ENCODE results near the gene TIMELESS.

TIMELESS gene

GRCh38 chr12:56431850-56432249 is 17.4 kb downstream of the TIMELESS start:
- H3F3A ChIP-seq (ENCODE audit: insufficient read depth, low read length) = no peaks in the 10 kb centered on the region

GRCh38 chr12:56431288-56431687 is 17.9 kb downstream of the TIMELESS start:
- Histone ChIP-seq H3K36me3 (replicated peaks; ENCODE audit: insufficient read depth, low read length) (no peaks in the 10 kb centered on the region; the same call in 1 of the 2 replicates), H3K9ac (ENCODE audit: low read length) (no peak overlapping the region), H2AFZ (ENCODE audit: low read length) (no peak overlapping the region), H3K4me3 (ENCODE audit: low read length) (no peak overlapping the region), H3K27me3 (replicated peaks; ENCODE audit: insufficient read depth, low read length) (no peaks in the 10 kb centered on the region), H3K9me2 (replicated peaks; ENCODE audit: insufficient read depth, low read length) (no peaks in the 10 kb centered on the region), H4K20me1 (ENCODE audit: insufficient read depth, low read length) (no peaks in the 10 kb centered on the region), H3K79me2 (ENCODE audit: low read length) (peaks cover 16% of the 10 kb centered on the region), H3K9me3 (replicated peaks; ENCODE audit: insufficient read depth, low read length) (no peaks in the 10 kb centered on the region), H3K27ac (ENCODE audit: low read length) (no peak overlapping the region), H3F3A (ENCODE audit: insufficient read depth, low read length) (no peaks in the 10 kb centered on the region), H3K4me1 (ENCODE audit: low read length) (no peaks in the 10 kb centered on the region), H3K4me2 (ENCODE audit: low read depth, low read length) (no peak overlapping the region)
- no peak for DNase-seq
- TF ChIP-seq EZH2phosphoT487 (IDR thresholded peaks at IDR 0.05; ENCODE audit: low read length) (no peak), EZH2 (optimal IDR thresholded peaks at IDR 0.05; ENCODE audit: low read depth, low read length) (no peak), CTCF (IDR thresholded peaks at IDR 0.05; ENCODE audit: low read length) (no peak)

More at GRCh38 chr12:56431850-56432249, 17.4 kb downstream of the TIMELESS start:
- Histone ChIP-seq H2AFZ (ENCODE audit: low read length) (no peak overlapping the region), H3K4me1 (ENCODE audit: low read length) (no peaks in the 10 kb centered on the region), H4K20me1 (ENCODE audit: insufficient read depth, low read length) (no peaks in the 10 kb centered on the region), H3K4me2 (ENCODE audit: low read depth, low read length) (no peak overlapping the region), H3K9me2 (replicated peaks; ENCODE audit: insufficient read depth, low read length) (no peaks in the 10 kb centered on the region), H3K9me3 (replicated peaks; ENCODE audit: insufficient read depth, low read length) (no peaks in the 10 kb centered on the region), H3K79me2 (ENCODE audit: low read length) (peaks cover 21% of the 10 kb centered on the region), H3K27me3 (replicated peaks; ENCODE audit: insufficient read depth, low read length) (no peaks in the 10 kb centered on the region), H3K9ac (ENCODE audit: low read length) (no peak overlapping the region), H3K36me3 (replicated peaks; ENCODE audit: insufficient read depth, low read length) (no peaks in the 10 kb centered on the region; the same call in 1 of the 2 replicates), H3K27ac (ENCODE audit: low read length) (no peak overlapping the region), H3K4me3 (ENCODE audit: low read length) (no peak overlapping the region)
- no peak for DNase-seq
- no peak for TF ChIP-seq CTCF (IDR thresholded peaks at IDR 0.05; ENCODE audit: low read length)

- no peaks in the 10 kb centered on the region for H3K4me1 ChIP-seq (ENCODE audit: low read length)
- H3K4me2 ChIP-seq (ENCODE audit: low read depth, low read length) = no peak overlapping the region
- H3K79me2 ChIP-seq (ENCODE audit: low read length) = no peaks in the 10 kb centered on the region
- no peaks in the 10 kb centered on the region for H3K9me3 ChIP-seq (replicated peaks; ENCODE audit: insufficient read depth, low read length)
- H2AFZ ChIP-seq (ENCODE audit: low read length) = no peak overlapping the region
- no peak for DNase-seq
- no peaks in the 10 kb centered on the region for H3F3A ChIP-seq (ENCODE audit: insufficient read depth, low read length)
- H3K36me3 ChIP-seq (replicated peaks; ENCODE audit: insufficient read depth, low read length) = peaks cover 6% of the 10 kb centered on the region; the same call in 1 of the 2 replicates
- H3K9ac ChIP-seq (ENCODE audit: low read length) = no peak overlapping the region
- H3K4me3 ChIP-seq (ENCODE audit: low read length) = no peak overlapping the region
- no peaks in the 10 kb centered on the region for H3K27me3 ChIP-seq (replicated peaks; ENCODE audit: insufficient read depth, low read length)
- H4K20me1 ChIP-seq (ENCODE audit: insufficient read depth, low read length) = no peaks in the 10 kb centered on the region
- H3K27ac ChIP-seq (ENCODE audit: low read length) = no peak overlapping the region
- H3K9me2 ChIP-seq (replicated peaks; ENCODE audit: insufficient read depth, low read length) = no peaks in the 10 kb centered on the region
- no peak for TF ChIP-seq EZH2 (optimal IDR thresholded peaks at IDR 0.05; ENCODE audit: low read depth, low read length)
- TF ChIP-seq CTCF (IDR thresholded peaks at IDR 0.05; ENCODE audit: low read length) = no peak
- TF ChIP-seq EZH2phosphoT487 (IDR thresholded peaks at IDR 0.05; ENCODE audit: low read length) = no peak
These were observed 23.2 kb downstream of the TIMELESS start for GRCh38 chr12:56425940-56426438.
